IMR-90 (cell line): ENCODE data around the gene PCCB. TPM values are rescaled to one million over a fixed set of nuclear protein-coding genes. Genes with fewer than 3 reads are reported as not detected.

Experiments used
- ATAC-seq: fragments of 200-7000 bp; cut with Tn5 transposase; 2 replicates; pipeline ENCODE4 v1.9.1; 2020; ENCODE audit warnings: low read depth, mild to moderate bottlenecking, moderate library complexity
- BruUV-seq: library from RNA; stranded (reverse); fragments of 400-500 nt; replicated peaks from 2 replicates; lab custom pipeline; 2021; lab: Mats Ljungman, UMichigan
- CTCF ChIA-PET: fragments of 300-600 bp; formaldehyde crosslinking; extraction: SDS; loops from one replicate; lab custom pipeline; 2021; ENCODE audit warnings: antibody characterized with exemption; lab: Yijun Ruan, JAX
- POLR2A ChIA-PET: fragments of 300-600 bp; sonication (Branson Sonifier 250); formaldehyde crosslinking; loops from one replicate; lab custom pipeline; 2022; ENCODE audit warnings: antibody characterized with exemption; ENCODE audit not compliant: unreplicated experiment; lab: Charles Lee
- DNase-seq: peaks from one replicate; pipeline ENCODE4 v3.0.0; 2013
- H2AFZ ChIP-seq: replicated peaks from 2 replicates; pipeline ENCODE3; 2013; ENCODE audit warnings: low read length, mild to moderate bottlenecking; ENCODE audit not compliant: poor library complexity
- H2AK5ac ChIP-seq: 2 replicates; pipeline ENCODE4 v1.6.1; 2013; ENCODE audit warnings: low read depth, low read length, inconsistent platforms
- H2AK9ac ChIP-seq: replicated peaks from 2 replicates; pipeline ENCODE3; 2013; ENCODE audit warnings: mild to moderate bottlenecking, low read depth, low read length, moderate library complexity; ENCODE audit not compliant: poor library complexity
- H2BK120ac ChIP-seq: 2 replicates; pipeline ENCODE4 v1.6.1; 2013; ENCODE audit warnings: low read depth, low read length, inconsistent platforms
- H2BK15ac ChIP-seq: 3 replicates; pipeline ENCODE4 v1.6.1; 2013; ENCODE audit warnings: low read depth, low read length, inconsistent platforms
- H2BK20ac ChIP-seq: 2 replicates; pipeline ENCODE4 v1.6.1; 2013; ENCODE audit warnings: low read depth, mild to moderate bottlenecking, inconsistent platforms, low read length, moderate library complexity
- H2BK5ac ChIP-seq: 2 replicates; pipeline ENCODE4 v1.6.1; 2013; ENCODE audit warnings: mild to moderate bottlenecking, low read depth, low read length, inconsistent platforms; ENCODE audit not compliant: poor library complexity, severe bottlenecking
- H3K14ac ChIP-seq: replicated peaks from 2 replicates; pipeline ENCODE4 v1.6.1; 2013; ENCODE audit warnings: low read depth, low read length, inconsistent platforms
- H3K18ac ChIP-seq: 2 replicates; pipeline ENCODE4 v1.6.1; 2013; ENCODE audit warnings: low read depth, low read length, control low read depth
- H3K23ac ChIP-seq: 2 replicates; pipeline ENCODE4 v1.6.1; 2013; ENCODE audit warnings: low read depth, low read length, inconsistent platforms
- H3K27ac ChIP-seq: 2 replicates; pipeline ENCODE4 v1.5.1; 2013; ENCODE audit warnings: mild to moderate bottlenecking, control low read depth, low read length; ENCODE audit not compliant: insufficient read depth
- H3K27me3 ChIP-seq: 2 replicates; pipeline ENCODE4 v1.6.1; 2013; ENCODE audit warnings: low read length; ENCODE audit not compliant: control insufficient read depth, insufficient read depth
- H3K36me3 ChIP-seq: 2 replicates; pipeline ENCODE4 v1.6.1; 2013; ENCODE audit warnings: low read length, mixed read lengths; ENCODE audit not compliant: control insufficient read depth, insufficient read depth
- H3K4ac ChIP-seq: 2 replicates; pipeline ENCODE4 v1.6.1; 2013; ENCODE audit warnings: low read depth, low read length, inconsistent platforms
- H3K4me1 ChIP-seq: 2 replicates; pipeline ENCODE4 v1.6.1; 2013; ENCODE audit warnings: low read length, mixed read lengths; ENCODE audit not compliant: control insufficient read depth, insufficient read depth
- H3K4me2 ChIP-seq: 2 replicates; pipeline ENCODE4 v1.6.1; 2013; ENCODE audit warnings: low read depth, mild to moderate bottlenecking, control low read depth, low read length, moderate library complexity
- H3K4me3 ChIP-seq: 2 replicates; pipeline ENCODE4 v1.5.1; 2013; ENCODE audit warnings: low read depth, mild to moderate bottlenecking, control low read depth, low read length, moderate library complexity; ENCODE audit not compliant: insufficient read depth
- H3K56ac ChIP-seq: 2 replicates; pipeline ENCODE4 v1.6.1; 2013; ENCODE audit warnings: low read length, inconsistent platforms; ENCODE audit not compliant: insufficient read depth; ENCODE audit errors: extremely low read depth
- H3K79me1 ChIP-seq, 2 experiments: 2 replicates each; pipeline ENCODE4 v1.6.1; 2013; ENCODE audit warnings: low read length in 2 of 2, inconsistent platforms in 1 of 2, low read depth in 1 of 2
- H3K9ac ChIP-seq: 2 replicates; pipeline ENCODE4 v1.6.1; 2013; ENCODE audit warnings: low read depth, low read length, control low read depth
- H3K9me1 ChIP-seq: 2 replicates; pipeline ENCODE4 v1.6.1; 2013; ENCODE audit warnings: low read length, inconsistent platforms; ENCODE audit not compliant: insufficient read depth
- H3K9me3 ChIP-seq: 2 replicates; pipeline ENCODE4 v1.6.1; 2013; ENCODE audit warnings: low read length; ENCODE audit not compliant: control insufficient read depth, insufficient read depth
- H4K20me1 ChIP-seq: 2 replicates; pipeline ENCODE4 v1.6.1; 2013; ENCODE audit warnings: low read length, inconsistent platforms; ENCODE audit not compliant: insufficient read depth
- H4K5ac ChIP-seq: 2 replicates; pipeline ENCODE4 v1.6.1; 2013; ENCODE audit warnings: mild to moderate bottlenecking, low read depth, low read length, control low read depth
- H4K8ac ChIP-seq, 2 experiments: 2 replicates each; pipeline ENCODE4 v1.6.1; 2013; ENCODE audit warnings: low read depth in 2 of 2, low read length in 2 of 2, control low read depth in 1 of 2, inconsistent platforms in 1 of 2
- H4K91ac ChIP-seq: 2 replicates; pipeline ENCODE4 v1.6.1; 2013; ENCODE audit warnings: low read depth, low read length, inconsistent platforms; ENCODE audit not compliant: insufficient read depth
- CHD1 ChIP-seq: IDR thresholded peaks from 2 replicates; pipeline ENCODE4 v1.6.1; 2012; ENCODE audit warnings: low read depth, low read length, improper control_type of control experiment
- CTCF ChIP-seq: conservative IDR thresholded peaks from 2 replicates; pipeline ENCODE4 v1.5.1; 2012; ENCODE audit warnings: mild to moderate bottlenecking, low read depth, low read length, improper control_type of control experiment
- FOS ChIP-seq: fragments of 150-350 bp; IDR thresholded peaks from 2 replicates; pipeline ENCODE4 v1.6.1; 2016; ENCODE audit warnings: low read depth, low read length
- MAFK ChIP-seq: IDR thresholded peaks from 2 replicates; pipeline ENCODE4 v1.6.1; 2012; ENCODE audit warnings: low read depth, low read length, improper control_type of control experiment
- MAZ ChIP-seq: IDR thresholded peaks from 2 replicates; pipeline ENCODE4 v1.6.1; 2012; ENCODE audit warnings: low read depth, mild to moderate bottlenecking, low read length, improper control_type of control experiment, moderate library complexity, borderline replicate concordance
- MXI1 ChIP-seq: IDR thresholded peaks from 2 replicates; pipeline ENCODE4 v1.6.1; 2012; ENCODE audit warnings: low read depth, mild to moderate bottlenecking, low read length, moderate library complexity, borderline replicate concordance
- NFE2L2 ChIP-seq: fragments of 150-350 bp; IDR thresholded peaks from 2 replicates; pipeline ENCODE4 v1.6.1; 2016; ENCODE audit warnings: low read depth, mild to moderate bottlenecking, low read length
- POLR2A ChIP-seq: IDR thresholded peaks from 2 replicates; pipeline ENCODE4 v1.6.1; 2012; ENCODE audit warnings: mild to moderate bottlenecking, low read depth, low read length
- RAD21 ChIP-seq: IDR thresholded peaks from 2 replicates; pipeline ENCODE4 v1.6.1; 2012; ENCODE audit warnings: low read length, improper control_type of control experiment
- RCOR1 ChIP-seq: IDR thresholded peaks from 2 replicates; pipeline ENCODE4 v1.6.1; 2012; ENCODE audit warnings: mild to moderate bottlenecking, low read length, improper control_type of control experiment; ENCODE audit not compliant: insufficient replicate concordance
- RFX5 ChIP-seq: IDR thresholded peaks from 2 replicates; pipeline ENCODE4 v1.8.0; 2012; ENCODE audit warnings: low read depth, mild to moderate bottlenecking, low read length, moderate library complexity
- SMC3 ChIP-seq: fragments of 150-350 bp; IDR thresholded peaks from 2 replicates; pipeline ENCODE4 v1.6.1; 2016; ENCODE audit warnings: low read depth, mild to moderate bottlenecking, antibody characterized with exemption, low read length, moderate library complexity
- USF2 ChIP-seq: fragments of 150-350 bp; IDR thresholded peaks from 2 replicates; pipeline ENCODE4 v1.6.1; 2017; ENCODE audit warnings: mild to moderate bottlenecking, antibody characterized with exemption, low read length, low read depth
- WGBS, 2 experiments: methylation state at CpG; one replicate each; pipeline versions ENCODE4 v1.1.5 to v1.1.7; 2013; ENCODE audit warnings: missing lambda C conversion rate in 2 of 2; ENCODE audit not compliant: insufficient read length in 1 of 2; ENCODE audit errors: extremely low coverage in 2 of 2; 5-methylcytosine and 5-hydroxymethylcytosine counted together
- dilution Hi-C: fragments of 300-500 bp; cut with HindIII; formaldehyde crosslinking; loops from one replicate; pipeline ENCODE4 v1.14.3; 2018; ENCODE audit warnings: low sequenced_read_pairs; ENCODE audit not compliant: unreplicated experiment
- in situ Hi-C: fragments of 300-500 bp; cut with MboI; formaldehyde crosslinking; loops from 3 replicates; pipeline ENCODE4 v1.14.3; 2019; ENCODE audit warnings: low sequenced_read_pairs, inconsistent platforms, mixed read lengths
- intact Hi-C: fragments of 100-400 bp; cut with micrococcal nuclease; formaldehyde crosslinking; loops from 2 replicates; pipeline ENCODE4 v1.10.0; 2022
- polyA plus RNA-seq, 3 experiments: library from polyadenylated mRNA; depleted of rRNA; stranded (reverse); fragments of >200 nt; gene quantifications; 2 replicates each; pipeline ENCODE4 v1.2.3, GENCODE V29; 2012; ENCODE audit warnings: low replicate concordance in 1 of 3
- total RNA-seq: library from RNA; depleted of rRNA; stranded (reverse); fragments of >200 nt; gene quantifications from 2 replicates; pipeline ENCODE4 v1.2.3, GENCODE V29; 2012

The PCCB gene
- total and polyA plus RNA-seq, 2 of the 4 experiments (the other 2 are of a cell fraction), result 40.5 to 76.2 TPM

GRCh38 chr3:136377508-136377907 lies 127.4 kb downstream of the PCCB start:
- H3K9me3 ChIP-seq, result no peaks in the 10 kb centered on the region

More at GRCh38 chr3:136377508-136377907, 127.4 kb downstream of the PCCB start:
- H4K8ac ChIP-seq, result no peak overlapping the region
- no peak overlapping the region for H3K23ac ChIP-seq
- WGBS, 2 experiments, result no CpG with 5 or more reads among the region's 2 CpGs
- H3K56ac ChIP-seq, result no peak overlapping the region
- H3K27me3 ChIP-seq, result no peaks in the 10 kb centered on the region
- H4K20me1 ChIP-seq, result no peaks in the 10 kb centered on the region
- no peaks in the 10 kb centered on the region for H3K4me1 ChIP-seq
- no peak overlapping the region for H3K9ac ChIP-seq
- no peak overlapping the region for H3K4ac ChIP-seq
- no peak for DNase-seq
- no peak overlapping the region for H4K91ac ChIP-seq
- peaks cover 2% of the 10 kb centered on the region; the same call in 1 of the 2 replicates for H3K9me1 ChIP-seq
- no peak overlapping the region for H2BK15ac ChIP-seq
- no peak overlapping the region for H4K5ac ChIP-seq
- in situ Hi-C loops (no loop called here), intact Hi-C loops (no loop called here), dilution Hi-C loops (no loop called here)
- no peak overlapping the region for H2BK5ac ChIP-seq
- H2AFZ ChIP-seq, result no peak overlapping the region
- H3K27ac ChIP-seq, result no peak overlapping the region
- H2AK5ac ChIP-seq, result no peak overlapping the region
- H2BK120ac ChIP-seq, result no peak overlapping the region
- no peak overlapping the region for H3K18ac ChIP-seq
- CTCF ChIA-PET, result no interaction called here
- ATAC-seq, result no peak
- peaks cover 3% of the 10 kb centered on the region for H3K36me3 ChIP-seq
- POLR2A ChIA-PET, result no interaction called here
- H3K79me1 ChIP-seq, result peaks cover 0 to 4% of the 10 kb centered on the region in 2 experiments; a peak in 1 of 4 replicates
- no peak for TF ChIP-seq RAD21
- no peak for TF ChIP-seq MAZ
- TF ChIP-seq RCOR1, result no peak
- TF ChIP-seq NFE2L2, result no peak
- no peak for TF ChIP-seq MAFK
- TF ChIP-seq POLR2A, result no peak
- TF ChIP-seq MXI1, result no peak
- no peak for TF ChIP-seq RFX5
- no peak for TF ChIP-seq CHD1
- no peak for TF ChIP-seq SMC3
- TF ChIP-seq USF2, result no peak
- TF ChIP-seq FOS, result no peak
- TF ChIP-seq CTCF, result no peak
- no peak overlapping the region for H3K4me3 ChIP-seq
- no peak overlapping the region for H2BK20ac ChIP-seq
- no TSS peak for BruUV-seq
- no peak overlapping the region for H3K4me2 ChIP-seq
- no peak overlapping the region for H3K14ac ChIP-seq
- H2AK9ac ChIP-seq, result no peak overlapping the region
